Keratinocyte (primary cell): ENCODE data around the gene SMYD3. TPM values are rescaled to one million over a fixed set of nuclear protein-coding genes. Genes with fewer than 3 reads are reported as not detected.

Experiments used
- DNase-seq: peaks from one replicate; pipeline ENCODE4 v3.0.0-alpha.2; 2011; ENCODE audit warnings: low read depth, missing footprints, low spot score
- FAIRE-seq: peaks from 2 replicates; lab custom pipeline; 2011; peaks lifted over from hg19 to GRCh38; lab: Jason Lieb, UNC
- H2AFZ ChIP-seq: 2 replicates; pipeline ENCODE4 v1.6.0; 2012; ENCODE audit warnings: low read length, control low read depth, inconsistent platforms; ENCODE audit not compliant: control insufficient read depth
- H3K27ac ChIP-seq: 2 replicates; pipeline ENCODE4 v1.5.1; 2011; ENCODE audit warnings: low read length; ENCODE audit not compliant: control insufficient read depth, insufficient read depth
- H3K27me3 ChIP-seq: 3 replicates; pipeline ENCODE4 v1.6.0; 2011; ENCODE audit warnings: low read length; ENCODE audit not compliant: control insufficient read depth, insufficient read depth; ENCODE audit errors: extremely low read depth
- H3K36me3 ChIP-seq, 2 experiments: 2 replicates in 1 of 2; 3 replicates in 1 of 2; pipeline ENCODE4 v1.5.1; 2011; ENCODE audit warnings: low read length in 2 of 2, mild to moderate bottlenecking in 1 of 2; ENCODE audit not compliant: control insufficient read depth in 2 of 2, insufficient read depth in 2 of 2; ENCODE audit errors: extremely low read depth in 1 of 2
- H3K4me1 ChIP-seq: 3 replicates; pipeline ENCODE4 v1.5.1; 2011; ENCODE audit warnings: low read length; ENCODE audit not compliant: control insufficient read depth, insufficient read depth; ENCODE audit errors: extremely low read depth
- H3K4me2 ChIP-seq: 3 replicates; pipeline ENCODE4 v1.6.0; 2011; ENCODE audit warnings: low read depth, low read length; ENCODE audit not compliant: control insufficient read depth, insufficient read depth; ENCODE audit errors: extremely low read depth
- H3K4me3 ChIP-seq, 3 experiments: fragments of 200-600 bp in 1 of 3; sonication (generic) in 1 of 3; 2 replicates in 2 of 3; 3 replicates in 1 of 3; pipeline ENCODE4 v1.5.1; 2011 to 2016; ENCODE audit warnings: low read length in 3 of 3, mild to moderate bottlenecking in 3 of 3, control low read depth in 2 of 3, inconsistent platforms in 1 of 3, low read depth in 1 of 3, mixed read lengths in 1 of 3, mixed run types in 1 of 3, moderate library complexity in 1 of 3; ENCODE audit not compliant: control insufficient read depth in 2 of 3, insufficient read depth in 2 of 3; ENCODE audit errors: extremely low read depth in 1 of 3
- H3K79me2 ChIP-seq: 2 replicates; pipeline ENCODE4 v1.6.0; 2012; ENCODE audit warnings: low read length; ENCODE audit not compliant: control insufficient read depth, insufficient read depth
- H3K9ac ChIP-seq: 3 replicates; pipeline ENCODE4 v1.6.0; 2011; ENCODE audit warnings: low read length; ENCODE audit not compliant: control insufficient read depth, insufficient read depth; ENCODE audit errors: extremely low read depth
- H3K9me1 ChIP-seq: 3 replicates; pipeline ENCODE4 v1.6.0; 2011; ENCODE audit warnings: low read length; ENCODE audit not compliant: control insufficient read depth, insufficient read depth; ENCODE audit errors: extremely low read depth
- H3K9me3 ChIP-seq: 2 replicates; pipeline ENCODE4 v1.5.1; 2012; ENCODE audit warnings: low read depth, low read length; ENCODE audit not compliant: control insufficient read depth
- H4K20me1 ChIP-seq: 3 replicates; pipeline ENCODE4 v1.6.0; 2011; ENCODE audit warnings: low read length; ENCODE audit not compliant: control insufficient read depth, insufficient read depth; ENCODE audit errors: extremely low read depth
- EZH2 ChIP-seq: IDR thresholded peaks from one replicate; pipeline ENCODE4 v1.6.1; 2012; ENCODE audit warnings: inconsistent platforms, mild to moderate bottlenecking, low read length, moderate library complexity
- dilution Hi-C: fragments of 300-500 bp; cut with MboI; formaldehyde crosslinking; loops from one replicate; pipeline ENCODE4 v1.7.0; 2020; ENCODE audit warnings: low sequenced_read_pairs; ENCODE audit not compliant: extremely low pct_ligation_motif_present
- polyA plus RNA-seq, 5 experiments: library from polyadenylated mRNA; depleted of rRNA in 3 of 5; stranded (reverse) in 3 of 5; stranded (forward) in 1 of 5; unstranded in 1 of 5; fragments of >200 nt; gene quantifications; 1 replicate in 1 of 5; 2 replicates in 3 of 5; 3 replicates in 1 of 5; pipeline versions ENCODE4 v1.2.1 to v1.2.3, GENCODE V29; 2011 to 2012; ENCODE audit warnings: missing spikeins in 2 of 5, low read depth in 1 of 5, low replicate concordance in 1 of 5
- TF ChIP-seq, protein P1 (sequence below), 3 experiments: IDR thresholded peaks in 1 of 3; conservative IDR thresholded peaks in 1 of 3; optimal IDR thresholded peaks in 1 of 3; 2 replicates in 2 of 3; 3 replicates in 1 of 3; pipeline versions ENCODE3 to v1.5.1; 2011; ENCODE audit warnings: low read length in 3 of 3, mild to moderate bottlenecking in 3 of 3, moderate library complexity in 2 of 3, control low read depth in 1 of 3, inconsistent platforms in 1 of 3; ENCODE audit not compliant: insufficient read depth in 2 of 3; ENCODE audit errors: extremely low read depth in 1 of 3

The SMYD3 gene
- polyA plus RNA-seq, 1 donor (not counting 4 experiments of a cell fraction or from before 2014, with no cell fraction given) = 31.0 TPM

- Histone ChIP-seq H3K4me3 (no peak overlapping the region), H3K79me2 (no peaks in the 10 kb centered on the region), H3K9me1 (no peaks in the 10 kb centered on the region), H3K4me1 (no peaks in the 10 kb centered on the region), H3K9ac (no peak overlapping the region), H3K9me3 (no peaks in the 10 kb centered on the region), H3K36me3 (no peaks in the 10 kb centered on the region), H4K20me1 (no peaks in the 10 kb centered on the region), H2AFZ (no peak overlapping the region), H3K27me3 (no peaks in the 10 kb centered on the region), H3K27ac (no peak overlapping the region), H3K4me2 (no peak overlapping the region)
- dilution Hi-C loops = no loop called here
- TF ChIP-seq, protein P1, sequence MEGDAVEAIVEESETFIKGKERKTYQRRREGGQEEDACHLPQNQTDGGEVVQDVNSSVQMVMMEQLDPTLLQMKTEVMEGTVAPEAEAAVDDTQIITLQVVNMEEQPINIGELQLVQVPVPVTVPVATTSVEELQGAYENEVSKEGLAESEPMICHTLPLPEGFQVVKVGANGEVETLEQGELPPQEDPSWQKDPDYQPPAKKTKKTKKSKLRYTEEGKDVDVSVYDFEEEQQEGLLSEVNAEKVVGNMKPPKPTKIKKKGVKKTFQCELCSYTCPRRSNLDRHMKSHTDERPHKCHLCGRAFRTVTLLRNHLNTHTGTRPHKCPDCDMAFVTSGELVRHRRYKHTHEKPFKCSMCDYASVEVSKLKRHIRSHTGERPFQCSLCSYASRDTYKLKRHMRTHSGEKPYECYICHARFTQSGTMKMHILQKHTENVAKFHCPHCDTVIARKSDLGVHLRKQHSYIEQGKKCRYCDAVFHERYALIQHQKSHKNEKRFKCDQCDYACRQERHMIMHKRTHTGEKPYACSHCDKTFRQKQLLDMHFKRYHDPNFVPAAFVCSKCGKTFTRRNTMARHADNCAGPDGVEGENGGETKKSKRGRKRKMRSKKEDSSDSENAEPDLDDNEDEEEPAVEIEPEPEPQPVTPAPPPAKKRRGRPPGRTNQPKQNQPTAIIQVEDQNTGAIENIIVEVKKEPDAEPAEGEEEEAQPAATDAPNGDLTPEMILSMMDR (optimal IDR thresholded peaks at IDR 0.05 in 1 of 3, IDR thresholded peaks at IDR 0.05 in 1 of 3, conservative IDR thresholded peaks at IDR 0.05 in 1 of 3; ENCODE audit: extremely low read depth in 1 of 3, insufficient read depth in 2 of 3, low read length in 3 of 3) = no peak
- TF ChIP-seq EZH2 = no peak
- no peak for DNase-seq
- no peak for FAIRE-seq
Observed at GRCh38 chr1:245770156-245770555, 736.9 kb downstream of the SMYD3 start.

DNA sequence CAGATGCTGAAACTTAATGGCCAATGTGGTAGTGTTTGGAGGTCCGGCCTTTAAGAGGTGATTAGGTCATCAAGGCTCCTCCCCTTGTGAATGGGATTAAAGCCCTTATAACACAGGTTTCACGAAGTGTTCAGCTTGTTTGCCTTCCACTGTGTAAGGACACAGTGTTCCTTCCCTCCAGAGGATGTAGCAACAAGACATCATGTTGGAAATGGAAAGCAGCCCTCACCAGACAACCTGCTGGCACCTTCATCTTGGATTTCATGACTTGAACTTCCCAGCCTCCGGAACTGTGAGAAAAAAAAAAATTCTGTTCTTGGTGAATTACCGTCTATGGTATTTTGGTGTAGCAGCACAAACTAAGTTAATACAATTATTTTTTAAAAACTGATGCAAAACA, 738.5 kb downstream of the SMYD3 start:
- H3K9me3 ChIP-seq = no peaks in the 10 kb centered on the region
- dilution Hi-C loops = no loop called here

More for the DNA sequence above, 738.5 kb downstream of the SMYD3 start:
- no peaks in the 10 kb centered on the region for H3K4me1 ChIP-seq
- no peaks in the 10 kb centered on the region for H3K36me3 ChIP-seq
- no peak overlapping the region for H3K9ac ChIP-seq
- no peak overlapping the region for H3K4me3 ChIP-seq
- no peaks in the 10 kb centered on the region for H3K27me3 ChIP-seq
- DNase-seq (no peak), FAIRE-seq (no peak)
- no peaks in the 10 kb centered on the region for H3K79me2 ChIP-seq
- H4K20me1 ChIP-seq = no peaks in the 10 kb centered on the region
- no peaks in the 10 kb centered on the region for H3K9me1 ChIP-seq
- H2AFZ ChIP-seq = no peak overlapping the region
- H3K27ac ChIP-seq = no peak overlapping the region
- TF ChIP-seq, protein P1 (optimal IDR thresholded peaks at IDR 0.05 in 1 of 3, IDR thresholded peaks at IDR 0.05 in 1 of 3, conservative IDR thresholded peaks at IDR 0.05 in 1 of 3; ENCODE audit: extremely low read depth in 1 of 3, insufficient read depth in 2 of 3, low read length in 3 of 3) = no peak
- TF ChIP-seq EZH2 = no peak
- no peak overlapping the region for H3K4me2 ChIP-seq
